NK-92 (cell line): ENCODE results near the gene SLC45A3.
"Not testable (repeated sequence)": the region's sequence is repeated elsewhere in the genome, so short reads cannot be mapped to it uniquely, and the experiment has no call there.

Experiments used
- DNase-seq: peaks from one replicate; lab custom pipeline; 2025; ENCODE audit not compliant: unreplicated experiment; lab: John Stamatoyannopoulos, UW

SLC45A3 gene, protein sequence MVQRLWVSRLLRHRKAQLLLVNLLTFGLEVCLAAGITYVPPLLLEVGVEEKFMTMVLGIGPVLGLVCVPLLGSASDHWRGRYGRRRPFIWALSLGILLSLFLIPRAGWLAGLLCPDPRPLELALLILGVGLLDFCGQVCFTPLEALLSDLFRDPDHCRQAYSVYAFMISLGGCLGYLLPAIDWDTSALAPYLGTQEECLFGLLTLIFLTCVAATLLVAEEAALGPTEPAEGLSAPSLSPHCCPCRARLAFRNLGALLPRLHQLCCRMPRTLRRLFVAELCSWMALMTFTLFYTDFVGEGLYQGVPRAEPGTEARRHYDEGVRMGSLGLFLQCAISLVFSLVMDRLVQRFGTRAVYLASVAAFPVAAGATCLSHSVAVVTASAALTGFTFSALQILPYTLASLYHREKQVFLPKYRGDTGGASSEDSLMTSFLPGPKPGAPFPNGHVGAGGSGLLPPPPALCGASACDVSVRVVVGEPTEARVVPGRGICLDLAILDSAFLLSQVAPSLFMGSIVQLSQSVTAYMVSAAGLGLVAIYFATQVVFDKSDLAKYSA

DNA sequence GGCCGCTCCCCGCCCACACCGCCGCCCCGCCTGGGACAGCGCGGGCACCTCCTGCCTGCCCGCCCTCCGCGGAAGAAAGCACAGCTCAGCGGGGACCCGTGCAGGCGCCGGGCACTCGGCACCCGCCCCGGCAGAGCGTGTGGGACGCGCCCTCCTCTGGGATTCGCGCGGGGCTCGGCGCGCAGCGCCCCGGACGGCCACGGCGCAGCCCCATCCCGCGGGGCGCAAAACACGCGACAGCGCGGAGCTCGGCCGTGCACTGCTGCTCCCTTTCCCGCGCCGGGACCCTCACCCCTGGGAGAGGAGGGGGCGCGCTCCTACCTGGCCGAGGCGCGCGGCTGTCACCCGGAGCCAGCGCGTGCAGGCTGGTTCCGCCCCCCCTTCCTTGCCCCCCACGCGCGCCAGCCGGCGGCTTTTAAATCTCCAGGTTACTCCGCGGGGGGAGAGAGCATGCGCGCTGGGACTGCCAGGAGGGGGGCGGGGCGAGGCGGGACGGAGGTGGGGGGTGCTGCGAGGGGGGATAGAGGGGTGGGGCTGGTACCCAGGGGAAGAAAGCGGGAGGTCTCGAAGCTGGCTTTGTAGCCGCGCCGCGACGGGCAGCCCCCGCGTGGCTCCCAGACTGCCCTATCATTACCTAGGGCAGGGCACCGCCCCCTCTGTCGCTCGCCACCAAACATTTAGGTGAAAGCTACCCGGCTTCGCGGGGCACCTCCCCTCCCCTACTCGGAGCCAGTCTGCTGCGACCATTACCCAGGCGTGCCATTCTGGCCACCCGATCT lies at the start of gene SLC45A3:
Gene SLC45A3, minus strand, starts transcription at position 437 of the 779 bp plus-strand sequence. CDS start 15,853 bp downstream, outside the sequence.
- no peak for DNase-seq

DNA sequence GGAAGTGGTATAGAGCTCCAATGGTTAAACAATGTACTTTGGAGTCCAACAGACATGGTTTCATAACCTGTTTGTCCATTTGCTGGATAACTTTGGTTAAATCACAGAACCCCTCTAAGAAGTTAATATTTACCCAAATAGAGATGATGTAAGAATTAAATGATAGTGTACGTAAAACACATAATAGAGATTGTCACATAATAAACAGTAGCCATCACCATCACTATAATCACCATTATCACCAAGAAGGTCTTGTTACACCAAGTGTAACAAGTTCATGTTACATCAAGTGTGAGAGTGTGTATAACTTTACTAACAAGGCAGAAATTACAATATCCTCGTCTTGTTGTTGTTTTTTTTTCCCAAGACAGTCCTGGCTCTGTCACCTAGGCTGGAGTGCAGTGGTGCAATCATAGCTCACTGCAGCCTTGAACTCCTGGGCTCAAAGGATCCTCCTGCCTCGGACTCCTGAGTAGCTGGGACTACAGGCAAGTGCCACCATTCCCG lies 46.4 kb upstream of the SLC45A3 start:
- no peak for DNase-seq

DNA sequence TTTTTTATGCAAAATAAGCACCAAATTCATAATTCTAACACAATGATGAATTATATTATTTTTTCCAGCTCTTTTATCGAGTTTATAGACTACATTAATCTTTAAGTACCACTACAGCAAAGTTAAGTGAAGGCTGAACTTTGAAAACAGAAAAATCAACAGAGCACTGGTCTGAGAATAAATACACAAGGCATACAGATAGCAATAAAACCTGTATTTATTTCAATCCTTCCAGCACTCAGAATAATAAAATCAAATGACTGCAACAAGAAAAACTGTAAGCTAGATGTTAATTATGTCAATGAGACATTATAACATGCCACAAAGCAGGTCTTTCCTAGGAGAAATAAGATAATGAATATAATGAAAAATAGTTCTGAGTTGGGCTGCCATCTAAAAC lies 45.2 kb upstream of the SLC45A3 start:
- no peak for DNase-seq

GRCh38 chr1:205720740-205721139 lies 40.4 kb upstream of the SLC45A3 start:
- not testable (repeated sequence) for DNase-seq

GRCh38 chr1:205719762-205720161 lies 39.5 kb upstream of the SLC45A3 start:
- no peak for DNase-seq

DNA sequence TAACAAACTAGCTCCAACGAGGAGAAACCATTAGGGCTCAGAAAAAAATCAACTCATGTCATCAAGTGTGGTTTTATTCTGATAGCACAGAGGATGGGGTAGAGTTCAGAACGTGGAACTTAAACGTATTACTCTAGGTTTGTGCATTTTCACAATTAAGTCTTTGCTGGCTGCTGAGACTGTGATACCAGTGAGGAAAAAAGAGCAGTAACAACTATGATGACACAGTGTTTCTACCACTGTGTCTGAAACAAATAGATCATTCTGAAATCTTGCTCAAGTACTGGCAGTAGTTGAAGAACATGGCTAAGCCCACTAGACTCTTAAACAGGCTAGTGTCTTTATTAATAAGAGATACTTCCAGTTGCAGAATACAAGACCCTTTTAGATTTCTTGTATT lies 38.7 kb upstream of the SLC45A3 start:
- DNase-seq = no peak

- no peak for DNase-seq
Measured at GRCh38 chr1:205716371-205717132, 36.2 kb upstream of the SLC45A3 start.

DNA sequence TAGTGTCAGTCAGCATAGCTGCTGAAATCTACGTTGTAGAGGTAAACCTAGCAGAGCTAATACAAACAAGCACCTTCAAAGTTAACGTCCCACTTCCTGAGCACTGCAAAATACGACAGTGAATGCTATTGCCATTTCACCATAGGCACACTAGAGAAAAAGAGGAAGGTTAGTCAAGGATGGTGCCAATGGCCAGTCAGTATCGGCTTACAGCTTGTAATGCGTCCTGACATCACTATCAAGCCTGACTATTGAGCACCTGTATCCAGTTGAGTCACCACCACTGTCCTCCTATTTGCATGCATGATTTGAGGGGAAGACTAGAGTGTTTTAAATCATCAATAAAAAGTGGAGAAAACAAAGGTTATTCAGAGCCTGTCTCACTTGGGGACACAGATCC lies 35.3 kb upstream of the SLC45A3 start:
- no peak for DNase-seq

DNA sequence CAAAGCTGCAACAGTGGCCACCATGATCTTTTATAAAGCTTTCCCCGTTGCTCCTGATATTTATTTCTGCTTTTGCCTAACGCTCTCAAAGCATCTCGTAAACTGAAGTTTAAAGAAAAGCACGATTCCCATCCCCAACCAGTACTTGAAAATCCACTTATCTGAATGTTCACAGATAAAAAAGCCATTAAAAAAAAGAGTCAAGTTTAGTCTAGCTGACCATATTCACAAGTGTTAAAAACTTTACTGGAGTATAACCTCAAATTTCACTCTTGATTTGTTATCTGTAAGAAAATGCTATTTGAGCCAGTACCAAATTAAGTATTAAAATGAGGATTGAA lies 34.6 kb upstream of the SLC45A3 start:
- DNase-seq = no peak

GRCh38 chr1:205714190-205714905 lies 34.0 kb upstream of the SLC45A3 start:
- DNase-seq = no peak

GRCh38 chr1:205711105-205712048 lies 31.1 kb upstream of the SLC45A3 start:
- no peak for DNase-seq

GRCh38 chr1:205710201-205711062 lies 30.1 kb upstream of the SLC45A3 start:
- no peak for DNase-seq

- no peak for DNase-seq
Measured at GRCh38 chr1:205709640-205710039, 29.3 kb upstream of the SLC45A3 start.

- DNase-seq = no peak
Measured at GRCh38 chr1:205709059-205709398, 28.7 kb upstream of the SLC45A3 start.

- DNase-seq = no peak
Measured at GRCh38 chr1:205706601-205707502, 26.5 kb upstream of the SLC45A3 start.

GRCh38 chr1:205704903-205705302 lies 24.6 kb upstream of the SLC45A3 start:
- no peak for DNase-seq

DNA sequence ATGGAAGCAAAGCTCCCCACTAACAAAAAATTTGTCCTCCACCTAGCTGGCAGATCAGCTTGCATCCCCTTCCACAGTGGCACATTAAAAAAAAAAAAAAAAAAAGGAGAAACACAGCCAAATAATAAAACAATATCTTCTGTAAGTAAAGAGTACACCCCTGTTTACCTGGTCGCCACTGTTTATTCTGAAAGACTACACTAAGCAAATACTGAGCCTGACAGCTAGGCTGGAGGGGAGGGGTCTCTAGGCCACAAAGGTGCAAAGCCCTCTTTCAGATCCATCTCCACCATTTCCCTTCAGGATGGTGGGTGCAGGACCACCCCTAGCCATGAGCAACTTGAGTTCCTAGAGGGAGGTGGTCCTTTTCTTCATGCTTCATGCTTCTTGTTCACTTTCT lies 22.8 kb upstream of the SLC45A3 start:
- no peak for DNase-seq

DNA sequence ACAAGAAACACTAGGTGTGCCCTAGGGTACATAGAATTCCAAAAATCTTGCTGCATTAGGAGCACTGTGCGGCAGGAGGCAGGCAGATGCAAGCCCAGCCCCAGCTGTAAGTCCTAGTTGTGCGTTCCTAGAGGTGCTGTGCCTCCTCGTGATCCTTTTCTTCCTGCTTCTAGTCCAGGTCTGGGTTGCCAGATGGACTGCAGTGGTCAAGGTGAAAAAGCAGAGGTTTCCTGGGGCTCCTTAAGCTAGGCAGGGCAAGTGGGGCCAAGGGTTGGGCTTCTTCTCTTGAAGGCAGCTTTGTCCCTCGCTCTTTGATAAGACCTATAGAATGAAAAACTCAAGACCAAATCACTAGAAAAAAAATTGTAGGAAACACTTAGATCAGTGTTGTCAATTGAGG lies 21.6 kb upstream of the SLC45A3 start:
- DNase-seq = no peak
